ENCODE data around the gene SPHK1.

The SPHK1 gene

GRCh38 chr17:76368545-76368944, 15.9 kb upstream of the SPHK1 start:
- no peak for ATAC-seq (replicated peaks; ENCODE audit: extremely low read depth, poor library complexity, severe bottlenecking)
- no peaks in the 10 kb centered on the region for H3K27me3 Mint-ChIP-seq
- no peaks in the 10 kb centered on the region for H3K9me3 Mint-ChIP-seq
- H3K36me3 Mint-ChIP-seq (ENCODE audit: insufficient read depth): no peaks in the 10 kb centered on the region
- H3K4me3 Mint-ChIP-seq: no peak overlapping the region
- H3K4me1 Mint-ChIP-seq: no peaks in the 10 kb centered on the region
- H3K27ac Mint-ChIP-seq (ENCODE audit: low read depth): no peak overlapping the region
- DNase-seq (ENCODE audit: low spot score in 2 of 2): no peak

- no peaks in the 10 kb centered on the region for H3K9me3 Mint-ChIP-seq
- H3K27me3 Mint-ChIP-seq: no peaks in the 10 kb centered on the region
- H3K27ac Mint-ChIP-seq (ENCODE audit: low read depth): no peak overlapping the region
- no peak overlapping the region for H3K4me3 Mint-ChIP-seq
- no peaks in the 10 kb centered on the region for H3K4me1 Mint-ChIP-seq
- DNase-seq (ENCODE audit: low spot score in 2 of 2): no peak
- ATAC-seq (replicated peaks; ENCODE audit: extremely low read depth, poor library complexity, severe bottlenecking): no peak
- no peaks in the 10 kb centered on the region for H3K36me3 Mint-ChIP-seq (ENCODE audit: insufficient read depth)
Observed at GRCh38 chr17:76369379-76369778, 15.0 kb upstream of the SPHK1 start.

GRCh38 chr17:76369804-76370203, 14.6 kb upstream of the SPHK1 start:
- no peak overlapping the region for H3K27ac Mint-ChIP-seq (ENCODE audit: low read depth)
- ATAC-seq (replicated peaks; ENCODE audit: extremely low read depth, poor library complexity, severe bottlenecking): no peak
- no peaks in the 10 kb centered on the region for H3K36me3 Mint-ChIP-seq (ENCODE audit: insufficient read depth)
- H3K4me3 Mint-ChIP-seq: no peak overlapping the region
- H3K9me3 Mint-ChIP-seq: no peaks in the 10 kb centered on the region
- no peak for DNase-seq (ENCODE audit: low spot score in 2 of 2)
- H3K27me3 Mint-ChIP-seq: no peaks in the 10 kb centered on the region
- no peaks in the 10 kb centered on the region for H3K4me1 Mint-ChIP-seq

GRCh38 chr17:76370261-76370993, 14.0 kb upstream of the SPHK1 start:
- H3K27me3 Mint-ChIP-seq: no peaks in the 10 kb centered on the region
- no peak for DNase-seq (ENCODE audit: low spot score in 2 of 2)
- H3K36me3 Mint-ChIP-seq (ENCODE audit: insufficient read depth): no peaks in the 10 kb centered on the region
- no peak overlapping the region for H3K27ac Mint-ChIP-seq (ENCODE audit: low read depth)
- no peaks in the 10 kb centered on the region for H3K4me1 Mint-ChIP-seq
- H3K4me3 Mint-ChIP-seq: no peak overlapping the region
- no peaks in the 10 kb centered on the region for H3K9me3 Mint-ChIP-seq
- no peak for ATAC-seq (replicated peaks; ENCODE audit: extremely low read depth, poor library complexity, severe bottlenecking)

- no peaks in the 10 kb centered on the region for H3K36me3 Mint-ChIP-seq (ENCODE audit: insufficient read depth)
- H3K27ac Mint-ChIP-seq (ENCODE audit: low read depth): no peak overlapping the region
- H3K9me3 Mint-ChIP-seq: no peaks in the 10 kb centered on the region
- H3K27me3 Mint-ChIP-seq: no peaks in the 10 kb centered on the region
- no peak for ATAC-seq (replicated peaks; ENCODE audit: extremely low read depth, poor library complexity, severe bottlenecking)
- DNase-seq (ENCODE audit: low spot score in 2 of 2): no peak
- no peak overlapping the region for H3K4me3 Mint-ChIP-seq
- no peaks in the 10 kb centered on the region for H3K4me1 Mint-ChIP-seq
Observed at GRCh38 chr17:76371656-76372628, 12.5 kb upstream of the SPHK1 start.

- no peak for DNase-seq (ENCODE audit: low spot score in 2 of 2)
Observed at GRCh38 chr17:76376318-76377133, 7.9 kb upstream of the SPHK1 start.

GRCh38 chr17:76378548-76379274, 5.7 kb upstream of the SPHK1 start:
- Mint-ChIP-seq H3K27ac (ENCODE audit: low read depth) (no peak overlapping the region), H3K4me3 (no peak overlapping the region), H3K27me3 (no peaks in the 10 kb centered on the region), H3K4me1 (peaks cover 3% of the 10 kb centered on the region), H3K36me3 (ENCODE audit: insufficient read depth) (peaks cover 1% of the 10 kb centered on the region), H3K9me3 (no peaks in the 10 kb centered on the region)
- no peak for DNase-seq (ENCODE audit: low spot score in 2 of 2)
- no peak for ATAC-seq (replicated peaks; ENCODE audit: extremely low read depth, poor library complexity, severe bottlenecking)

More at GRCh38 chr17:76376318-76377133, 7.9 kb upstream of the SPHK1 start:
- no peak for ATAC-seq (replicated peaks; ENCODE audit: extremely low read depth, poor library complexity, severe bottlenecking)
- H3K9me3 Mint-ChIP-seq: no peaks in the 10 kb centered on the region
- H3K27me3 Mint-ChIP-seq: no peaks in the 10 kb centered on the region
- H3K36me3 Mint-ChIP-seq (ENCODE audit: insufficient read depth): no peaks in the 10 kb centered on the region
- H3K4me1 Mint-ChIP-seq: no peaks in the 10 kb centered on the region
- H3K27ac Mint-ChIP-seq (ENCODE audit: low read depth): no peak overlapping the region
- H3K4me3 Mint-ChIP-seq: no peak overlapping the region

GRCh38 chr17:76379275-76379641, 5.2 kb upstream of the SPHK1 start:
- Mint-ChIP-seq H3K4me3 (no peak overlapping the region), H3K9me3 (no peaks in the 10 kb centered on the region), H3K27ac (ENCODE audit: low read depth) (no peak overlapping the region), H3K4me1 (peaks cover 5% of the 10 kb centered on the region), H3K27me3 (no peaks in the 10 kb centered on the region), H3K36me3 (ENCODE audit: insufficient read depth) (peaks cover 3% of the 10 kb centered on the region)
- ATAC-seq (replicated peaks; ENCODE audit: extremely low read depth, poor library complexity, severe bottlenecking): no peak
- no peak for DNase-seq (ENCODE audit: low spot score in 2 of 2)

- ATAC-seq (replicated peaks; ENCODE audit: extremely low read depth, poor library complexity, severe bottlenecking): no peak
- H3K4me3 Mint-ChIP-seq: no peak overlapping the region
Observed at GRCh38 chr17:76379646-76380376, 4.6 kb upstream of the SPHK1 start.

GRCh38 chr17:76381633-76382350, 2.6 kb upstream of the SPHK1 start:
- H3K27ac Mint-ChIP-seq (ENCODE audit: low read depth): no peak overlapping the region
- ATAC-seq (replicated peaks; ENCODE audit: extremely low read depth, poor library complexity, severe bottlenecking): no peak
- H3K4me3 Mint-ChIP-seq: peak overlapping the region; percentile 90

More at GRCh38 chr17:76379646-76380376, 4.6 kb upstream of the SPHK1 start:
- H3K4me1 Mint-ChIP-seq: peaks cover 5% of the 10 kb centered on the region
- no peaks in the 10 kb centered on the region for H3K9me3 Mint-ChIP-seq
- DNase-seq (ENCODE audit: low spot score in 2 of 2): no peak
- H3K36me3 Mint-ChIP-seq (ENCODE audit: insufficient read depth): peaks cover 3% of the 10 kb centered on the region
- no peaks in the 10 kb centered on the region for H3K27me3 Mint-ChIP-seq
- H3K27ac Mint-ChIP-seq (ENCODE audit: low read depth): no peak overlapping the region

GRCh38 chr17:76382351-76382802, 2.0 kb upstream of the SPHK1 start:
- DNase-seq (ENCODE audit: low spot score in 2 of 2): no peak
- peaks cover 6% of the 10 kb centered on the region for H3K36me3 Mint-ChIP-seq (ENCODE audit: insufficient read depth)
- ATAC-seq (replicated peaks; ENCODE audit: extremely low read depth, poor library complexity, severe bottlenecking): no peak
- peaks cover 10% of the 10 kb centered on the region for H3K4me1 Mint-ChIP-seq
- no peaks in the 10 kb centered on the region for H3K27me3 Mint-ChIP-seq
- peak overlapping the region; percentile 90 for H3K4me3 Mint-ChIP-seq
- H3K27ac Mint-ChIP-seq (ENCODE audit: low read depth): no peak overlapping the region
- H3K9me3 Mint-ChIP-seq: no peaks in the 10 kb centered on the region

More at GRCh38 chr17:76381633-76382350, 2.6 kb upstream of the SPHK1 start:
- no peaks in the 10 kb centered on the region for H3K27me3 Mint-ChIP-seq
- DNase-seq (ENCODE audit: low spot score in 2 of 2): no peak
- no peaks in the 10 kb centered on the region for H3K9me3 Mint-ChIP-seq
- H3K36me3 Mint-ChIP-seq (ENCODE audit: insufficient read depth): peaks cover 6% of the 10 kb centered on the region
- H3K4me1 Mint-ChIP-seq: peaks cover 10% of the 10 kb centered on the region

Data from central memory CD8-positive, alpha-beta T cell (primary cell).